Sigmoid colon (tissue), 4 donors: Measurements from ENCODE around the gene ANKRD2.

Experiments
- EP300 ChIP-seq, 4 donors: sonication (generic); formaldehyde crosslinking; IDR thresholded peaks; one replicate each; pipeline ENCODE4 v1.6.1; 2017; ENCODE audit warnings: antibody characterized with exemption in 4 of 4
- POLR2AphosphoS5 ChIP-seq, 4 donors: sonication (generic); formaldehyde crosslinking; IDR thresholded peaks; one replicate each; pipeline ENCODE4 v1.6.1; 2017; ENCODE audit warnings: antibody characterized with exemption in 4 of 4
- TF ChIP-seq, protein P1 (sequence below), 4 experiments: fragments of 450-650 bp in 3 of 4; fragments of 200-600 bp in 1 of 4; IDR thresholded peaks; one replicate each; pipeline ENCODE4 v1.5.1; 2016 to 2019; ENCODE audit warnings: antibody characterized with exemption in 4 of 4, mild to moderate bottlenecking in 3 of 4, moderate library complexity in 2 of 4

DNA sequence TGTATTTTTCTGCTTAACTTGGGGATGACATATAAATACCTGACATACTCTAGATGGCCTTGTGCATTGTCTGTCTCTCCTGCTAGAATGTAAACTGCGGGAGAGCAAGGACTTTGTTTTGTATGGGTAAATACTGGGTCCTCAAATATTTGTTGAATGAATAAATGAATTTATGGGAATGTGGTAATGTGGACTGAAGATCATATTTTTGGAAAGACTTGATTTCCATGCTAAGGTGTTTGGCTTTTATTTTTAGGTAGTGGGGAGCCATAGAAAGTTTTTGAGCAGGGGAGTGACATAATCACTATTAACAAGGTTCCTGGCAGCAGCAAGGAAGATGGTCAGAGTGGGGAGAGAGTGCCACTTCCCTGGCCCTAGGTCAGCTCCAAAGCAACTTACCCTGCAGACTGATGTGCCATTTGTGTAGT, 46.9 kb upstream of the ANKRD2 start:
- TF ChIP-seq POLR2AphosphoS5 (IDR thresholded peaks at IDR 0.05) (no peak), EP300 (IDR thresholded peaks at IDR 0.05) (no peak)
- TF ChIP-seq, protein P1, sequence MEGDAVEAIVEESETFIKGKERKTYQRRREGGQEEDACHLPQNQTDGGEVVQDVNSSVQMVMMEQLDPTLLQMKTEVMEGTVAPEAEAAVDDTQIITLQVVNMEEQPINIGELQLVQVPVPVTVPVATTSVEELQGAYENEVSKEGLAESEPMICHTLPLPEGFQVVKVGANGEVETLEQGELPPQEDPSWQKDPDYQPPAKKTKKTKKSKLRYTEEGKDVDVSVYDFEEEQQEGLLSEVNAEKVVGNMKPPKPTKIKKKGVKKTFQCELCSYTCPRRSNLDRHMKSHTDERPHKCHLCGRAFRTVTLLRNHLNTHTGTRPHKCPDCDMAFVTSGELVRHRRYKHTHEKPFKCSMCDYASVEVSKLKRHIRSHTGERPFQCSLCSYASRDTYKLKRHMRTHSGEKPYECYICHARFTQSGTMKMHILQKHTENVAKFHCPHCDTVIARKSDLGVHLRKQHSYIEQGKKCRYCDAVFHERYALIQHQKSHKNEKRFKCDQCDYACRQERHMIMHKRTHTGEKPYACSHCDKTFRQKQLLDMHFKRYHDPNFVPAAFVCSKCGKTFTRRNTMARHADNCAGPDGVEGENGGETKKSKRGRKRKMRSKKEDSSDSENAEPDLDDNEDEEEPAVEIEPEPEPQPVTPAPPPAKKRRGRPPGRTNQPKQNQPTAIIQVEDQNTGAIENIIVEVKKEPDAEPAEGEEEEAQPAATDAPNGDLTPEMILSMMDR (IDR thresholded peaks at IDR 0.05): no peak
